ENCODE measurements around the gene HCFC1.

HCFC1 gene

DNA sequence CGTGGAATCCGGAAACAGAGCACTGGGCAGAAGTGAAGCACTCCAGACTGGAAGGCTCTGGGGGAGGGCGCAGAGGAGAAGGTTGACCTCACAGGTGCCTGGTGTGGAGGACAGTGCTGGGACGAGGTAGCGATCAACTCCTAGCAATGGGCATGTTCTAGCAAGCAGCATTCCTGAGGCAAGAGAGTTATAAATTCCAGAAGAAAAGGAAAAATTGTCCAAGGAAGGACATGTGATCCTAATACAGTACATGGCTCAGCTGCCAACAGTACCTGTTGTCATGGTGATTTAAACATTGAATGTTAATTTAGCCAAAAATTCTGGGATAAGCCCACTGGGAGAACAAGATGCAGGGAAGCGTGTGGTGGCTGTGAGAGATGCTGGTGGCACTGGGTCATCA, 53.7 kb downstream of the HCFC1 start:
- FAIRE-seq (no peak), DNase-seq (ENCODE audit: insufficient read length, low spot score) (no peak)
- no peak for TF ChIP-seq POLR2A (IDR thresholded peaks at IDR 0.05; ENCODE audit: low read depth, low read length)

DNA sequence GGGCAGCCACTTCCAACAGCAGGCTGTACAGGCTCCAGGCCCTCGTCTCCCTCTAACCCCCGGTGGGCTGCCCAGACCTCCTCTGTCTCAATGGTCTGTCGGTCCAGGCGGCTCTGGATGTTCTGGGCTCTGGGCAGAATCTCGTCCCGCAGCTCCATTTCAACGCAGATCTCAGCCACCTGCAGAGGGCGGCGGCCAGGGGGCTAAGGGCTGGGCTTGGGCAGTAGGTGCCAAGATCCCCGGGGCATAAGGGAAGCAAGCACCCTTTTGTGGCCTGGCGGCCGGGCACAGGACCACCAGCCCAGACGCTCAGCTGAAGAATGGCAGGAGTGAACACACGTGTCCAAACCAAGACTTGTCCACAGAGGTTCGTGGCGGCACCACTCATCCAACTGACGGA, 57.9 kb downstream of the HCFC1 start:
- DNase-seq (ENCODE audit: insufficient read length, low spot score) (no peak), FAIRE-seq (no peak)
- no peak for TF ChIP-seq POLR2A (IDR thresholded peaks at IDR 0.05; ENCODE audit: low read depth, low read length)

DNA sequence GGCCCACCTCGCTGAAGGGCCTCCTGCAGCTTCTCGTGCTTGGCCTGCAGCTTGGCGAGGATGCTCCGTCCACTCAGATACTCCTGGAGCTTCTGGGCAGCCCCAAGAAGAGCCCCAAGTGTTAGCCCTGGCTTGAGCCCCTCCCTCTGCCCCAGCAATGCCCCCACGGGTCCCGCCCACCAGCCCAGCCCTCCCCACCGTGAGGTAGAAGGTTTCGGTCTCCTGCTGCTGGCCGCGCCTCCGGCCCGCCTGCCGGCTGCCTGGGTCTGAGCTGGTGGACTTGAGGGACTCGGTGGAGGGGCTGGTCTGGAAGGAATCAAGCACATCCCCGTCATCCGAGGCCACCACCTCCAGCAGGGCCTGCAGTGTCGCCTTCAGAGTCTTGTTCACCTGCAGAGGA, 58.4 kb downstream of the HCFC1 start:
- FAIRE-seq (no peak), DNase-seq (ENCODE audit: insufficient read length, low spot score) (no peak)
- no peak for TF ChIP-seq POLR2A (IDR thresholded peaks at IDR 0.05; ENCODE audit: low read depth, low read length)

DNA sequence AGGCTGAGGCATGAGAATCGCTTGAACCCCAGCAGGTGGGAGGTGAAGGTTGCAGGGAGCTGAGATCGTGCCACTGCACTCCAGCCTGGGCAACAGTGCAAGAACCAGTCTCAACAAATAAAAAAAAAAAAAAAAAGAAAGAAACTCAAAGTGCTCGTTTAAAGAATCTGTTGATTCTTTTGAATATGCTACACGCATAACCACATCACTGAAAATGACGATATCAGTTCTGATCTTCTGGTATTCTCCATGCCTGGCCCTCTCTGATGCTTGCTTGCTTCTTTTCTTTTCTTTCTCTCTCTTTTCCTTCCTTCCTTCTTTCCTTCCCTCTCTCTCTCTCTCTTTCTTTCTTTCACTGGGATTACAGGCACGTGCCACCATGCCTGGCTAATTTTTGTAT, 59.8 kb downstream of the HCFC1 start:
- no peak for DNase-seq (ENCODE audit: insufficient read length, low spot score)
- FAIRE-seq, result no peak
- TF ChIP-seq POLR2A (IDR thresholded peaks at IDR 0.05; ENCODE audit: low read depth, low read length), result no peak

- no peak for TF ChIP-seq POLR2A (IDR thresholded peaks at IDR 0.05; ENCODE audit: low read depth, low read length)
- DNase-seq (ENCODE audit: insufficient read length, low spot score), result no peak
- FAIRE-seq, result no peak
Measured at GRCh38 chrX:153910446-153910845, 61.2 kb downstream of the HCFC1 start.

- no peak for TF ChIP-seq POLR2A (IDR thresholded peaks at IDR 0.05; ENCODE audit: low read depth, low read length)
- no peak for DNase-seq (ENCODE audit: insufficient read length, low spot score)
- no peak for FAIRE-seq
Measured at GRCh38 chrX:153909980-153910360, 61.6 kb downstream of the HCFC1 start.

DNA sequence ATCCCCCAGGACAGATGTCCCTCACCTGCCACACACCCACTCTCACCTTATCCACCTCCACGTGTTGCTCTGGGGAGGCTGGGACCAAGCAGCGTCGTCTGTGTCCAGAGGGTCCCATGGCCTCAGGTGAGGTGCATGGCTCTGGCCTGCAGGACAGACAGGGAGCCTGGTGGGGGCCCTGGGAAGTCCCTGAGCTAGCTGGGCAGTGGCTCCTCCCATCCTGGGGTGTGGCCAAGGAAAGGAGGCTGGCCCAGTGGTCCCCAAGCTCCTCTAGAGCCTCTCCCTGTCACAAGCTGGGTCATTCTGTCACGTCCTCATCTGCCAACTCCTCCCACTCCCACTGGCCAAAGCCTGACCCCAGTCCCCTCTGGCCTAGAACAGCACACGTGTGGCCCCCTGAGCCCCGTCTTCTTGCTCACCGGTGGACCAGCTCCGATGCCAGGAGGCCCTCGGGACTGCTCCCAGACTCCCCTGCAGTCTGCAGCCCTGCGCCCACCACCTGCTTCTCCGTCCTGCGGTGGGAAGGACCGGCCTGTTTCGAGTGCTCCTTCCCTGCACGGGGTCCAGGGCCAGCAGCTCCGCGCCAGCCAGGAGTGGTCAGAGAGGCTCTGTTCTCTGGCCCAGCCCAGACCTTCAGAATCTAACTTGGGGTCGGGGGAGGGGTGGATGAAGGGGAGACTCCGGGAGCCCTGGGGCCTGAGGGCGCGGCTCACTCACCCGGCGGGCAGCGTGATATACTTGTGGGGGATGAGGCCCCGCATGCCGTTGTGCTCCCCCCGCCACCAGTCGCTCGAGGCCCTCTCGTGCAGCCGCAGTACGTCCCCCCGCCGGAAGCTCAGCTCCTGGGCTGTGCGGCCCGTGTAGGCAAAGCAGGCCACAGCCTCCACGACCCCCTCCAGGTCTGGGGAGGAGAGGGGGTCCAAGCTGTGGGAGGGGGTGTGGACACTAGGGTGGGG, 62.3 kb downstream of the HCFC1 start:
- DNase-seq (ENCODE audit: insufficient read length, low spot score) (no peak), FAIRE-seq (no peak)
- no peak for TF ChIP-seq POLR2A (IDR thresholded peaks at IDR 0.05; ENCODE audit: low read depth, low read length)

- TF ChIP-seq POLR2A (IDR thresholded peaks at IDR 0.05; ENCODE audit: low read depth, low read length), result no peak
- FAIRE-seq, result no peak
- DNase-seq (ENCODE audit: insufficient read length, low spot score), result no peak
Measured at GRCh38 chrX:153908219-153908860, 63.3 kb downstream of the HCFC1 start.

- no peak for DNase-seq (ENCODE audit: insufficient read length, low spot score)
- TF ChIP-seq POLR2A (IDR thresholded peaks at IDR 0.05; ENCODE audit: low read depth, low read length), result no peak
- FAIRE-seq, result no peak
Measured at GRCh38 chrX:153907456-153907855, 64.2 kb downstream of the HCFC1 start.

DNA sequence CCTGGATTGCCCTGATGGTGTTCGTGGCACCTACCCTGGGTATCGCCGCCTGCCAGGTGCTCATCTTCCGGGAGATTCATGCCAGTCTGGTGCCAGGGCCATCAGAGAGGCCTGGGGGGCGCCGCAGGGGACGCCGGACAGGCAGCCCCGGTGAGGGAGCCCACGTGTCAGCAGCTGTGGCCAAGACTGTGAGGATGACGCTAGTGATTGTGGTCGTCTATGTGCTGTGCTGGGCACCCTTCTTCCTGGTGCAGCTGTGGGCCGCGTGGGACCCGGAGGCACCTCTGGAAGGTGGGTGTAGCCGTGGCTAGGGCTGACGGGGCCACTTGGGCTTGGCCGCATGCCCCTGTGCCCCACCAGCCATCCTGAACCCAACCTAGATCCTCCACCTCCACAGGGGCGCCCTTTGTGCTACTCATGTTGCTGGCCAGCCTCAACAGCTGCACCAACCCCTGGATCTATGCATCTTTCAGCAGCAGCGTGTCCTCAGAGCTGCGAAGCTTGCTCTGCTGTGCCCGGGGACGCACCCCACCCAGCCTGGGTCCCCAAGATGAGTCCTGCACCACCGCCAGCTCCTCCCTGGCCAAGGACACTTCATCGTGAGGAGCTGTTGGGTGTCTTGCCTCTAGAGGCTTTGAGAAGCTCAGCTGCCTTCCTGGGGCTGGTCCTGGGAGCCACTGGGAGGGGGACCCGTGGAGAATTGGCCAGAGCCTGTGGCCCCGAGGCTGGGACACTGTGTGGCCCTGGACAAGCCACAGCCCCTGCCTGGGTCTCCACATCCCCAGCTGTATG, 65.3 kb downstream of the HCFC1 start:
- no peak for FAIRE-seq
- no peak for DNase-seq (ENCODE audit: insufficient read length, low spot score)
- TF ChIP-seq POLR2A (IDR thresholded peaks at IDR 0.05; ENCODE audit: low read depth, low read length), result no peak

DNA sequence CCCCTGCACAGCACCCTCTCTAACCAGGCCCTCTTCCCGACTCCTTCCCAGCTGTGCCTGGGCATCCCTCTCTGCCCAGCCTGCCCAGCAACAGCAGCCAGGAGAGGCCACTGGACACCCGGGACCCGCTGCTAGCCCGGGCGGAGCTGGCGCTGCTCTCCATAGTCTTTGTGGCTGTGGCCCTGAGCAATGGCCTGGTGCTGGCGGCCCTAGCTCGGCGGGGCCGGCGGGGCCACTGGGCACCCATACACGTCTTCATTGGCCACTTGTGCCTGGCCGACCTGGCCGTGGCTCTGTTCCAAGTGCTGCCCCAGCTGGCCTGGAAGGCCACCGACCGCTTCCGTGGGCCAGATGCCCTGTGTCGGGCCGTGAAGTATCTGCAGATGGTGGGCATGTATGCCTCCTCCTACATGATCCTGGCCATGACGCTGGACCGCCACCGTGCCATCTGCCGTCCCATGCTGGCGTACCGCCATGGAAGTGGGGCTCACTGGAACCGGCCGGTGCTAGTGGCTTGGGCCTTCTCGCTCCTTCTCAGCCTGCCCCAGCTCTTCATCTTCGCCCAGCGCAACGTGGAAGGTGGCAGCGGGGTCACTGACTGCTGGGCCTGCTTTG, 66.0 kb downstream of the HCFC1 start:
- DNase-seq (ENCODE audit: insufficient read length, low spot score) (no peak), FAIRE-seq (no peak)
- no peak for TF ChIP-seq POLR2A (IDR thresholded peaks at IDR 0.05; ENCODE audit: low read depth, low read length)

DNA sequence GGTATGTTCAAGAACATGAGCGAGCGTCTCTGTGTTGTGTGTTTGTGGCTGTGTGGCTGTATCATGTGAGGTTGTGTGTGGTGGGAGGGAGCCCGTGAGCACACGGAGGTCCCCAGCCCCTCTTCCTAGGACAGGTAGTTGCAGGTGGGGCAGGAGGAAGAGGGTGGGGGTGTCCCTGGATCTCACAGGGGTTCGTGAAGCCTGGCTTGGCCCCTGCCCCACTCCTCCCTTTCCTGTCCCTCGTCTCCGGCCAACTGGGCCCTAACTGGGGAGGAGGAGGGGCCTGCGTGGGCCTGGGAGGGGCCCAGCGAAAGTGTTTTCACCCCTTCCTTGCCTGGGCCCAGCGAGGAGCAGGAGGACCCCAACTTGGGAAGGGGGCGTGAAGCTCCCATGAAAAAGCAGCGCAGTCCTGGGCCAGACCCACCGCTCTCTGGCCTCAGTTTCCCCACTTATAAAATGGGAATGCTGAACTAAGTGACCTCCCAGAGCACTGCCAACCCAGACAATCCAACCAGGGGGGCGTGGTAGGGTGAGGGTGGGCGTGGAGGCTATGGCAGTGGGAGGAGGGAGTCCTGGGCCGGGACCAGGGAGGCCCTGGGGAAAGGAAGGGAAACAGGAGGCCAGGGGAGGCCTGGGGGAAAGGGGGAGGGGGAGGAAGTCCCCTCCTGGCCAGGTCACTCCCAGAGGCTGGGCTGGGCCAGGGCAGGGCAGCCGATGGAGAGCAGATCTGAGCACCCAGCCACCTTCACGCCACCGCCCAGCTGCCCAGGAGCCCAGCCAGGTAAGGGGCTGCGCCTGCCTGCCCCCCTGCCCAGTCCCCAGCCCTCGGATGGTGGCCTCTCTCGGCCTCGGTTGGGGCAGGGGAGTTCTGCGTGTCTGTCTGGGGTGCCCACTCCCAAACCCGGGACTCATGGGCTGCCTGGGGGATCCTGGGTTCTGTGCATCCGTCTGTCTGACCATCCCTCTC, 67.3 kb downstream of the HCFC1 start, which contains the start of gene AVPR2:
TSS of gene AVPR2 (plus strand) at position 683 of the 967 bp plus-strand sequence. CDS start 473 bp downstream, outside the sequence.
- FAIRE-seq, result no peak
- no peak for TF ChIP-seq POLR2A (IDR thresholded peaks at IDR 0.05; ENCODE audit: low read depth, low read length)
- DNase-seq (ENCODE audit: insufficient read length, low spot score), result no peak
